HEK293 (cell line): ENCODE data around the gene CLDN7.

Experiments
- AEBP2 ChIP-seq: fragments of 450-650 bp; formaldehyde crosslinking; IDR thresholded peaks from 2 replicates; pipeline ENCODE4 v1.5.1; 2016; ENCODE audit warnings: missing biosample characterization, missing genetic modification characterization, borderline replicate concordance
- EGR2 ChIP-seq: fragments of 450-650 bp; formaldehyde crosslinking; IDR thresholded peaks from 2 replicates; pipeline ENCODE4 v1.5.1; 2016; ENCODE audit warnings: low read depth, missing biosample characterization, missing genetic modification characterization
- FEZF1 ChIP-seq: fragments of 450-650 bp; formaldehyde crosslinking; IDR thresholded peaks from 2 replicates; pipeline ENCODE4 v1.5.1; 2016; ENCODE audit warnings: missing biosample characterization, missing genetic modification characterization
- GLI4 ChIP-seq: fragments of 450-650 bp; formaldehyde crosslinking; IDR thresholded peaks from 2 replicates; pipeline ENCODE4 v1.5.1; 2016; ENCODE audit warnings: missing biosample characterization, missing genetic modification characterization
- HOXD13 ChIP-seq: sonication (generic); formaldehyde crosslinking; IDR thresholded peaks from 2 replicates; pipeline ENCODE4 v1.8.0; 2022; ENCODE audit warnings: missing genetic modification reagents, borderline replicate concordance
- KLF8 ChIP-seq: fragments of 450-650 bp; formaldehyde crosslinking; IDR thresholded peaks from 2 replicates; pipeline ENCODE4 v1.5.1; 2016; ENCODE audit warnings: missing biosample characterization, missing genetic modification characterization
- KLF9 ChIP-seq: fragments of 450-650 bp; formaldehyde crosslinking; IDR thresholded peaks from 2 replicates; pipeline ENCODE4 v1.5.1; 2016; ENCODE audit warnings: missing biosample characterization, missing genetic modification characterization, low read depth
- MZF1 ChIP-seq: fragments of 450-650 bp; formaldehyde crosslinking; IDR thresholded peaks from 2 replicates; pipeline ENCODE4 v1.5.1; 2017; ENCODE audit warnings: missing biosample characterization, missing genetic modification characterization, borderline replicate concordance
- PRDM10 ChIP-seq: fragments of 450-650 bp; formaldehyde crosslinking; IDR thresholded peaks from 2 replicates; pipeline ENCODE4 v1.5.1; 2016; ENCODE audit warnings: missing biosample characterization, missing genetic modification characterization
- PRDM4 ChIP-seq: fragments of 450-650 bp; formaldehyde crosslinking; IDR thresholded peaks from 2 replicates; pipeline ENCODE4 v1.5.1; 2017; ENCODE audit warnings: missing biosample characterization, missing genetic modification characterization
- TCF7L2 ChIP-seq: IDR thresholded peaks from 2 replicates; pipeline ENCODE4 v1.6.1; 2011; ENCODE audit warnings: low read depth, mild to moderate bottlenecking, inconsistent platforms, low read length, moderate library complexity, borderline replicate concordance
- ZBTB8A ChIP-seq: fragments of 450-650 bp; formaldehyde crosslinking; IDR thresholded peaks from 2 replicates; pipeline ENCODE4 v1.5.1; 2016; ENCODE audit warnings: missing biosample characterization, missing genetic modification characterization
- ZFP3 ChIP-seq: fragments of 450-650 bp; formaldehyde crosslinking; IDR thresholded peaks from 2 replicates; pipeline ENCODE4 v1.5.1; 2016; ENCODE audit warnings: low read depth, missing biosample characterization, missing genetic modification characterization
- ZNF10 ChIP-seq: fragments of 450-650 bp; formaldehyde crosslinking; IDR thresholded peaks from 2 replicates; pipeline ENCODE4 v1.5.1; 2017; ENCODE audit warnings: missing biosample characterization, missing genetic modification characterization
- ZNF112 ChIP-seq: fragments of 450-650 bp; formaldehyde crosslinking; IDR thresholded peaks from 2 replicates; pipeline ENCODE4 v1.5.0; 2017; ENCODE audit warnings: missing biosample characterization, missing genetic modification characterization
- ZNF202 ChIP-seq: fragments of 450-650 bp; formaldehyde crosslinking; IDR thresholded peaks from 2 replicates; pipeline ENCODE4 v1.5.1; 2016; ENCODE audit warnings: missing biosample characterization, missing genetic modification characterization, borderline replicate concordance
- ZNF433 ChIP-seq: fragments of 450-650 bp; formaldehyde crosslinking; IDR thresholded peaks from 2 replicates; pipeline ENCODE4 v1.5.1; 2016; ENCODE audit warnings: missing biosample characterization, missing genetic modification characterization, low read depth
- ZNF48 ChIP-seq: fragments of 450-650 bp; formaldehyde crosslinking; IDR thresholded peaks from 2 replicates; pipeline ENCODE4 v1.5.1; 2016; ENCODE audit warnings: missing biosample characterization, missing genetic modification characterization
- ZNF513 ChIP-seq: fragments of 450-650 bp; IDR thresholded peaks from 2 replicates; pipeline ENCODE4 v1.5.1; 2018; ENCODE audit warnings: missing biosample characterization, missing genetic modification characterization
- ZNF514 ChIP-seq: fragments of 450-650 bp; formaldehyde crosslinking; IDR thresholded peaks from 2 replicates; pipeline ENCODE4 v1.5.1; 2016; ENCODE audit warnings: missing biosample characterization, missing genetic modification characterization
- ZNF621 ChIP-seq: fragments of 450-650 bp; formaldehyde crosslinking; IDR thresholded peaks from 2 replicates; pipeline ENCODE4 v1.5.1; 2017; ENCODE audit warnings: missing biosample characterization, missing genetic modification characterization
- ZNF623 ChIP-seq: fragments of 450-650 bp; formaldehyde crosslinking; IDR thresholded peaks from 2 replicates; pipeline ENCODE4 v1.5.1; 2016; ENCODE audit warnings: missing biosample characterization, missing genetic modification characterization
- ZNF629 ChIP-seq: fragments of 450-650 bp; formaldehyde crosslinking; IDR thresholded peaks from 2 replicates; pipeline ENCODE4 v1.5.1; 2017; ENCODE audit warnings: missing biosample characterization, missing genetic modification characterization
- ZNF654 ChIP-seq: fragments of 450-650 bp; formaldehyde crosslinking; IDR thresholded peaks from 2 replicates; pipeline ENCODE4 v1.5.1; 2016; ENCODE audit warnings: low read depth, missing biosample characterization, missing genetic modification characterization
- ZNF670 ChIP-seq: fragments of 450-650 bp; formaldehyde crosslinking; IDR thresholded peaks from 2 replicates; pipeline ENCODE4 v1.5.1; 2016; ENCODE audit warnings: missing biosample characterization, missing genetic modification characterization, low read depth
- ZNF707 ChIP-seq: fragments of 450-650 bp; formaldehyde crosslinking; IDR thresholded peaks from 2 replicates; pipeline ENCODE4 v1.5.1; 2016; ENCODE audit warnings: missing biosample characterization, missing genetic modification characterization
- ZNF747 ChIP-seq: fragments of 450-650 bp; formaldehyde crosslinking; IDR thresholded peaks from 2 replicates; pipeline ENCODE4 v1.5.1; 2016; ENCODE audit warnings: missing biosample characterization, missing genetic modification characterization
- ZNF76 ChIP-seq: fragments of 450-650 bp; formaldehyde crosslinking; IDR thresholded peaks from 2 replicates; pipeline ENCODE4; 2016; ENCODE audit warnings: low read depth, missing biosample characterization, missing genetic modification characterization, borderline replicate concordance
- ZNF777 ChIP-seq: fragments of 450-650 bp; formaldehyde crosslinking; IDR thresholded peaks from 2 replicates; pipeline ENCODE4 v1.5.1; 2017; ENCODE audit warnings: missing biosample characterization, missing genetic modification characterization, borderline replicate concordance

The CLDN7 gene

GRCh38 chr17:7239091-7240027 lies 22.9 kb downstream of the CLDN7 start, which contains the start of gene PHF23 (continued):
- TF ChIP-seq HOXD13 (CRISPR knock-in tag) (no peak), ZNF654 (tag by site-specific recombination) (no peak), TCF7L2 (no peak), ZBTB8A (tag by site-specific recombination) (peak; percentile 35), ZNF10 (tag by site-specific recombination) (no peak), ZNF707 (tag by site-specific recombination) (no peak), KLF8 (tag by site-specific recombination) (peak; percentile 77; the same call in 1 of the 2 replicates), AEBP2 (tag by site-specific recombination) (no peak), ZNF621 (tag by site-specific recombination) (no peak), ZNF777 (tag by site-specific recombination) (0 out of 2 replicates have a peak, but pooled peaks have one; percentile 4), PRDM10 (tag by site-specific recombination) (peak; percentile 96), ZNF76 (peak; percentile 99), GLI4 (tag by site-specific recombination) (0 out of 2 replicates have a peak, but pooled peaks have one; percentile 23), ZNF202 (tag by site-specific recombination) (no peak), ZNF514 (no peak), ZNF623 (no peak; the same call in 1 of the 2 replicates), PRDM4 (tag by site-specific recombination) (0 out of 2 replicates have a peak, but pooled peaks have one; percentile 14), ZNF433 (tag by site-specific recombination) (no peak), ZNF48 (tag by site-specific recombination) (no peak), MZF1 (tag by site-specific recombination) (no peak), ZNF513 (tag by site-specific recombination) (peak; percentile 99), ZNF670 (tag by site-specific recombination) (no peak), ZNF747 (no peak), FEZF1 (no peak), ZFP3 (tag by site-specific recombination) (no peak), EGR2 (tag by site-specific recombination) (peak; percentile 98), ZNF629 (tag by site-specific recombination) (peak; percentile 37), KLF9 (tag by site-specific recombination) (peak; percentile 66; the same call in 1 of the 2 replicates), ZNF112 (tag by site-specific recombination) (no peak)
